ENCODE measurements around the gene PHACTR2.
A peak's percentile ranks its signal among the peaks of the same experiment; 100 is the strongest.
"Not testable (repeated sequence)": the region's sequence is repeated elsewhere in the genome, so short reads cannot be mapped to it uniquely, and the experiment has no call there.

Gene PHACTR2

DNA sequence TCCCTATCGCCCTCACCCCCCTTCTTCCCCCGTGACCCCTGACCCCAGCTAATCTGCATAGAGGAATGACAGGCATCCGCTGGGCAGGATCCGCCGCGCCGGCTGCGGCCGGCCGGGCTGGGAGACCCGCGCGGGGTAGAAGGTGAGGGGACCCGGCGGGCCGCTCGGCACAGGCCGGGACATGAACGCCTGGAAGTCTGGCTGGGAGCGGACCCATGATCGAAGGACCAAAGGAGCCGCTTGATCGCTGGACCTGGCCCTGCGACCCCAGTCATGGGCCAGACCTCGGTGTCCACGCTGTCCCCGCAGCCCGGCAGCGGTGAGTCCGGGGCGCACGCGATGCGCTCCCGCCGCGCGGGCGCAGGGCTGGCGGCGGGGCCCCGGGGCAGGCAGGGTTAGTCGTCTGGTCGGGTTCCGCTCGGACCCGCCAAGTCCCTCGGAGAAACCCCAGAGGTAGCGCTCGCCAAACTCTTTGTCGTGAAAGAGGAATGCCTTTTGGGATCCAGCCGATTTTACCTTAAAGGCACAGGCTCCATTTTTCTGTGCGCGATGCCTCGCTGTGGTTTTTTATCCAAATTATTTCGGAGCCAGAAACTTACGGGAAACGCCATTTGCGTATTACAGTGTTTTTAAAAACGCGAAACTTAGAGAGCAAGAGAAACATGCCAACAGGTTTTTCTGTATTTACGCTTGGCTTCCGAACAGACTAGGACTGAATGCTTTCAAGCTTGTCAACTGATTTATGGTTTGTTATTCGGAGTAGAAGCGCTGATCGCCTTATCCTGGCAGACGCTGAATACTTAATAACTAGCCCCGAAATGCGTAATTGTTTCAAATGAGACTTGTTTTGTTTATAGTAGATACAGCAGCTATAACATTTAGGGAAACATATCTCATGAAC lies at the start of gene PHACTR2:
TSS of gene PHACTR2 (plus strand) at position 75 of the 901 bp plus-strand sequence. CDS start at position 274, 199 bp downstream.
- Mint-ChIP-seq H3K36me3 (no peaks in the 10 kb centered on the region), H3K4me1 (peaks cover 12% of the 10 kb centered on the region)
- CTCF ChIA-PET, result interaction anchor here (0.9 kb wide), 1 partner anchor 11 kb away, joined by 4 read pairs; no protein-coding TSS in a partner anchor

DNA sequence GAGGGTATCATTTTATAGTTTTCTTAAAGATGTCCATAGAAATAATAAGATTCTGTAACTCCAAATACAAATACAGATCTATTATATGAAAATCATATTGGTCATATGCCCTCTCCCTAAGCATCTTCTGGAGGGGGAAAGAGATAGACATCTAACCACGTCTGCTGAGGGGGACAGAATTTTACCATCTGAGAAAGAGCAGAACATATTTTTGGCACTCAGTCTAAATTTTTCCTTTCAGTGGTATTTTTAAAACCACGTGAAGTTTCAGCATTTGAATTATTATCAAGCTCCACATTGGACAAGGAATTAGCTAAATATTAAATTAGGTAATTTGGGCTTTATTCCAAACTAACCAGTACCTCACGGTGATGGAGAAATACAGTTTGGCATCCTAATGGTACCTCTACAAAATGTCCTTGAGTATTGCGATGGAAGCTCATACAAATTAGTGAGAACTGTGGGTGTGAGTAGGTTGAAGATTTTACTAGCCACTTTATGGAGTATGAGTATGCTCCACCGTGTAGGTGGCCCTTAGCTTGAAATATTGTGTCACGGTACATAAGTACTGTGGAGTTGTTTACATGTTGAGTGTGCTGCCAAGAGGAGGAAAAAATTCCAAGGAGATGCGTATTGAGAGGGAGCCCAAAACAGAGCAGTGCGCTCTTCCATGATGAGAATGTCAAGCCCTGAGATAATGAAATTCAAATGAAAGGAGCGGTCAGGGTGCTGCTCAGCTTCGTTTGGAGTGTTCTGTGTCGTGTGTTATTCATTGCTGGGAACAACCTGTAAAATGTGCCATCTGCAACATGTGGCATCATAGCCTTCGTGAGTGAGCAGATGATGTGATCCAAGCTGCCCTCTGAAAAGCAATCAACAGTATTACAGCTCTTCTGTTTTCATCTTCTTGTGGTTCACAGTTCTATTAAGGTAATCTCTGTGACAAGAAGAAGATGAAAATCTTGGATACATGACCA lies 48.4 kb upstream of the PHACTR2 start:
- Mint-ChIP-seq H3K27ac (no peak overlapping the region), H3K4me1 (peaks cover 19% of the 10 kb centered on the region), H3K27me3 (no peaks in the 10 kb centered on the region), H3K4me3 (no peak overlapping the region), H3K36me3 (no peaks in the 10 kb centered on the region), H3K9me3 (no peaks in the 10 kb centered on the region)
- CTCF ChIA-PET, result interaction anchor here (0.7 kb wide), 1 partner anchor 54 kb away, joined by 3 read pairs; no protein-coding TSS in a partner anchor
- DNase-seq, result no peak

More for the DNA sequence above, at the start of gene PHACTR2:
- DNase-seq, result peak; percentile 56
- H3K27me3 Mint-ChIP-seq, result peaks cover 29% of the 10 kb centered on the region
- H3K4me3 Mint-ChIP-seq, result peak within 1 kb of the TSS; percentile 69
- peaks cover 4% of the 10 kb centered on the region for H3K9me3 Mint-ChIP-seq
- no peak within 1 kb of the TSS for H3K27ac Mint-ChIP-seq

DNA sequence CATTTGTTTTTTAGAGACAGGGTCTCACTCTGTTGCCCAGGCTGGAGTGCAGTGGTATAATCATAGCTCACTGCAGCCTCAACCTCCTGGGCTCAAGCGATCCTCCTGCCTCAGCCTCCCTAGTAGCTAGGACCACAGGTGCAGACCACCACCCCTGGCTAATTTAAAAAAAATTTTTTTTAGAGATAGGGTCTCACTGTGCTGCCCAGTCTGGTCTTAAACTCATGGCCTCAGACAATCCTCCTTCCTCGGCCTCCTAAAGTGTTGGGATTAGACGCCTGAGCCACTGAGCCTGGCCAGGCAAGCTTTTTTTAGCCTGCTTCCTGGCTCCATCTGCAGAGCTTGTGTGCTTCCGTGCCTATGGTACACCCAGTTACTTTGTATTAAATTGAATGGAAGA lies 46.6 kb upstream of the PHACTR2 start:
- CTCF ChIA-PET, result not testable (repeated sequence)

DNA sequence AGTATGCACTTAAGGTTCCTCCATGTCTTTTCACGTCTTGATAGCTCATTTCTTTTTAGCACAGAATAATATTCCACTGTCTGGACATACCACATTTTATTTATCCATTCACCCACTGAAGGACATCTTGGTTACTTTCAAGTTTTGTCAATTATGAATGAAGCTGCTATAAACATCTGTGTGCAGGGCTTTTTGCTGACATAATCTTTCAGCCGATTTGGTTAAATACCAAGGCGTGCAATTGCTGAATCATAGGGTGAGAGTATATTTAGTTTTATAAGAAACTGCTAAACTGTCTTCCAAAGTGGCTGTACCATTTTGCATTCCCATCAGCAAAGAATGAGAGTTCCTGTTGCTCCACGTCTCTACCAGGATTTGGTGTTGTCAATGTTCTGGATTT lies 44.9 kb upstream of the PHACTR2 start:
- Mint-ChIP-seq H3K4me1 (peaks cover 2% of the 10 kb centered on the region), H3K9me3 (no peaks in the 10 kb centered on the region)

More for the DNA sequence above, 46.6 kb upstream of the PHACTR2 start:
- H3K27ac Mint-ChIP-seq, H3K9me3 Mint-ChIP-seq, H3K27me3 Mint-ChIP-seq, H3K36me3 Mint-ChIP-seq, DNase-seq, H3K4me3 Mint-ChIP-seq, H3K4me1 Mint-ChIP-seq: not testable (repeated sequence)

DNA sequence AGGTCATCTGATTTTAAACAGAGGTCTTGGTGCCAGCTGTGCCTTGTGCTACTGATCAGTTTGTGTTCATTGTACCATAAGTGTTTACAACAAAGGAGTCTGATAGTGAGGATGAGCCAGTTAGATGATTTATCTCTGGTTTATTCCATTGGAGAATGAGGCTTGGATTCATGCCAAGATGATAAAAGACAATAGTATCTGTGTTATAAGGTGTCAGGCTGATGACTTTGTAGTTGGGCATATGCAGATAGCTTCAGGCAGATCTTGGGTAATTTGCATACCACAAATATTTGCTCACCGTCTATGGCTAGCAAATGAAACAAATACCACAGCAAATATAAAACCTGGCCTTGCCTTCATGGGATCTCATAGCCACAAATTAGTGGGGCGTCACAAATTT lies 43.3 kb upstream of the PHACTR2 start:
- DNase-seq, result no peak
- Mint-ChIP-seq H3K36me3 (no peaks in the 10 kb centered on the region), H3K4me1 (no peaks in the 10 kb centered on the region), H3K4me3 (no peak overlapping the region), H3K27me3 (no peaks in the 10 kb centered on the region), H3K27ac (no peak overlapping the region), H3K9me3 (no peaks in the 10 kb centered on the region)
- CTCF ChIA-PET, result no interaction called here

More for the DNA sequence above, 44.9 kb upstream of the PHACTR2 start:
- no peaks in the 10 kb centered on the region for H3K27me3 Mint-ChIP-seq
- no peak for DNase-seq
- CTCF ChIA-PET, result no interaction called here
- no peak overlapping the region for H3K4me3 Mint-ChIP-seq
- no peak overlapping the region for H3K27ac Mint-ChIP-seq
- no peaks in the 10 kb centered on the region for H3K36me3 Mint-ChIP-seq

DNA sequence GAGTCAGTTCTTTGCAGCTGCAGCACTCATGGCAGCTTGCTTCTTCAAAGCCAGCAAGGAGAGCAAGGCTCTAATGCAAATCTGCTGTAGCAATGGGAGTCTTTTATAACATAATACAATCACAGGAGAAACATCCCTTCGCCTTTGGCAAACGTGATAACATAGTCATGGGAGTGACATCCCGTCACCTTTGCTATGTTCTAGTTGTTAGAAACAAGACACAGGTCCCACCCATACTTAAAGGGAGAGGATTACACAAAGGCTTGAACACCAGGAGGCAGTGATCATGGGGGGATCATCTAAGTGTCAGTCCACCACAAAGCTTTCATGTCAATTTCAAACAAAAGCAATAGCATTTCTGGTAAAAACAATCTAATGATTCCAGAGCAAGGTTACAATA lies 40.1 kb upstream of the PHACTR2 start:
- Mint-ChIP-seq H3K4me3 (no peak overlapping the region), H3K27me3 (no peaks in the 10 kb centered on the region), H3K9me3 (no peaks in the 10 kb centered on the region), H3K36me3 (peaks cover 3% of the 10 kb centered on the region), H3K27ac (no peak overlapping the region), H3K4me1 (no peaks in the 10 kb centered on the region)
- DNase-seq, result no peak
- CTCF ChIA-PET, result interaction anchor here (1.0 kb wide), 1 partner anchor 12 kb away, joined by 3 read pairs; no protein-coding TSS in a partner anchor

DNA sequence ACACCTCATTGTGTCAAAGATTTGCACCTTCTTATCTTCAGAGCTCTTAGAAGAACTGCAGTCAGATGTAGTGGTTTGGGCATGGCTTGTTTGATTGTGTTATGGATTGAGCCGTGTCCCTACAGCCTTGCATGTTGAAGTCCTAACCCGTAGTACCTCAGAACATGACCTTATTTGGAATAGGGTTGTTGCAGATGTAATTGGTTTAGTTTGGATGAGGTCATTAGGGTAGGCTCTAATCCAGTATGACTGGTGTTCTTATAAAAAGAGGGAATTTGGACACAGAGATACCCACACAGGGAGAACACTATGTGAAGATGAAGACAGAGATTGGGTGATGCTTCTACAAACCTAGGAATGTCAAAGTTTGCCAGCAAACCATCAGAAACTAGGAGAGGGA lies 35.4 kb upstream of the PHACTR2 start:
- Mint-ChIP-seq H3K4me3 (no peak overlapping the region), H3K4me1 (no peaks in the 10 kb centered on the region), H3K27ac (no peak overlapping the region), H3K36me3 (peaks cover 3% of the 10 kb centered on the region), H3K27me3 (no peaks in the 10 kb centered on the region), H3K9me3 (no peaks in the 10 kb centered on the region)
- CTCF ChIA-PET, result no interaction called here
- no peak for DNase-seq

DNA sequence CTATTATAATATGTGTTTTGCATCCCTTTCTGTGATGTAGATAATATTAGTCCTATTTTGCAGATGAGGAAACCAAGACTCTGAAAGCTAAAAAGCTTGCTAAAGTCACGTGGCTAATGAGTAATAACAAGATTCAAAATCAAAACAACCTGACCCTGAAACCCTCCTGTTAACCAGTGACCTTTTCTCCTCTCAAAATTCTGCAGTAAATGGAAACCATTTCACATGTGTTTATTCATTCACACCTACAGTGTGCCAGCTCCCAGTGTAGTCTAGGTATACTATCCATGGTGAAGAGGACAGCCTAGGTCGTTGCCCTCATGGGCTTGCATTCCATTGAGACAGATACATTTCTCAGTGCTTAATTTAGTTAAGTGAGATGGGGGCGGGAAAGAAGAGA lies 30.6 kb upstream of the PHACTR2 start:
- Mint-ChIP-seq H3K4me3 (no peak overlapping the region), H3K36me3 (peaks cover 3% of the 10 kb centered on the region)
- DNase-seq, result no peak

DNA sequence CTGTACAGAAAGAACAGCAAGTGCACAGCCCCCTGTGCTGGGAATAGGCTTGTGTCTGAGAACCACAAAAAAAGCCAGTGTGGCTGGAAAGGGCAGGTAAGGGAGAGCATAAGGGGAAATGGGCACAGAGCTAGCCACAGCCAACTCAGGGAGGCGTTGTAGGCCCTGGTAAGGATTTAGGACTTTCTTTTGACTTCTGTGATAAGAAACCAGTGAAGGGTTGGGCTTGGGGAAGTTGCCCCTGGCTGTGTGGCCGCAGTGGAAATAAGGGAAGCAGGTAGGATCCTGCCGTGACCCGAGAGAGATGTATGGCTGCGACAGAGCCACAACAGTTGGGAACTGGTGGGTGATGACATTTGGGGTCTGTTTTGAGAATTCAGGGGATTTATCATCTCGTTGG lies 30.0 kb upstream of the PHACTR2 start:
- no peak overlapping the region for H3K27ac Mint-ChIP-seq
- no peaks in the 10 kb centered on the region for H3K4me1 Mint-ChIP-seq
- no peak for DNase-seq
- no peaks in the 10 kb centered on the region for H3K27me3 Mint-ChIP-seq
- H3K4me3 Mint-ChIP-seq, result no peak overlapping the region
- CTCF ChIA-PET, result no interaction called here
- peaks cover 7% of the 10 kb centered on the region for H3K9me3 Mint-ChIP-seq
- peaks cover 3% of the 10 kb centered on the region for H3K36me3 Mint-ChIP-seq

More for the DNA sequence above, 30.6 kb upstream of the PHACTR2 start:
- Mint-ChIP-seq H3K27ac (no peak overlapping the region), H3K9me3 (peaks cover 7% of the 10 kb centered on the region), H3K27me3 (no peaks in the 10 kb centered on the region), H3K4me1 (no peaks in the 10 kb centered on the region)
- CTCF ChIA-PET, result no interaction called here

DNA sequence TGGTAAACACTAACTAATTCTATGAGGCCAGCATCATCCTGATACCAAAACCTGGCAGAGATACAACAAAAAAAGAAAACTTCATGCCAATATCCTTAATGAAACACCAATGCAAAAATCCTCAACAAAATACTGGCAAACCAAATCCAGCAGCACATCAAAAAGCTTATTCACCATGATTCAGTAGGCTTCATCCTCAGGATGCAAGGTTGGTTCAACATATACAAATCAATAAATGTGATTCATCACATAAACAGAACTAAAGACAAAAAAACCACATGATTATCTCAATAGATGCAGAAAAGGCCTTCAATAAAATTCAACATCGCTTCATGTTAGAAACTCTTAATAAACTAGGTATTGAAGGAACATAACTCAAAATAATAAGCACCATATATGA lies 28.4 kb upstream of the PHACTR2 start:
- DNase-seq, H3K9me3 Mint-ChIP-seq, H3K27ac Mint-ChIP-seq, H3K36me3 Mint-ChIP-seq, H3K4me1 Mint-ChIP-seq, H3K4me3 Mint-ChIP-seq, H3K27me3 Mint-ChIP-seq, CTCF ChIA-PET: not testable (repeated sequence)

DNA sequence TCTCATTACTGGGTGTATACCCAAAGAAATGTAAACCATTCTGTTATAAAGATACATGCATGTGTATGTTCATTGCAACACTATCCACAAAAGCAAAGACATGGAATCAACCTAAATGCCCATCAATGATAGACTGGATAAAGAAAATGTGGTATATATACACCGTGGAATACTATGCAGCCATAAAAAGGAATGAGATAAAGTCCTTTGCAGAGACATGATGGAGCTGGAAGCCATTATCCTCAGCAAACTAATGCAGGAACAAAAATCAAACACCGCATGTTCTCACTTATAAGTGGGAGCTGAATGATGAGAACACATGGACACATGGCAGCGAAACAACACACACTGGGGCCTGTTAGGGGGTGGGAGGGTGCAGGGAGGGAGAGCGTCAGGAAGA lies 26.4 kb upstream of the PHACTR2 start:
- H3K36me3 Mint-ChIP-seq, CTCF ChIA-PET, DNase-seq, H3K27ac Mint-ChIP-seq, H3K4me3 Mint-ChIP-seq, H3K9me3 Mint-ChIP-seq, H3K27me3 Mint-ChIP-seq, H3K4me1 Mint-ChIP-seq: not testable (repeated sequence)

DNA sequence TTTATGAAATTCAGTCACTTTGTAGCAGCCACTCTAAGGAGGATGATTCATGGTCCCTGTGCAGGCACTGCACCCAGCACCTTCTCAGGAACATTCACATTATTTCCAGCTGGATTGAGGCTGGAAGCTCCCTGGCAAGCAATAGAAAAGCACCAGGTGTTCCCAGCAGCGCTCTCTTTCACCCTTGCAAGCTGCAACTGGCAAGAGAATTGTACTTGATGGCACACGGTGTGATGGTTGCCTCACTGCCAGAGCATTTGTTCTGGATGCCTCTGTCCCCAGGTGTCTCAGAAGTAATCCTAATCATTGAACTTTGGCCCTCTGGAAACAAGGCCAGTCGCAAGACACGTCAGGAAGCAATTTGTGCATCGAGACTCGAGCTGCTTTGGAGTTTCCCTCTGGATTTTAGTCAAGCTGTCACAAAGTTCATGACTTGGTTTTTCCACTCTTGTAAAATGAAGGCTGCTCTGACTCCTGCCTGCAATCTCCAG lies 24.9 kb upstream of the PHACTR2 start:
- CTCF ChIA-PET, result interaction anchor here (0.7 kb wide), 1 partner anchor 226 kb away, joined by 3 read pairs; no protein-coding TSS in a partner anchor
- H3K4me3 Mint-ChIP-seq, result no peak overlapping the region
- peaks cover 3% of the 10 kb centered on the region for H3K36me3 Mint-ChIP-seq
- H3K9me3 Mint-ChIP-seq, result peaks cover 7% of the 10 kb centered on the region
- no peak overlapping the region for H3K27ac Mint-ChIP-seq
- H3K4me1 Mint-ChIP-seq, result no peaks in the 10 kb centered on the region
- no peaks in the 10 kb centered on the region for H3K27me3 Mint-ChIP-seq
- no peak for DNase-seq

DNA sequence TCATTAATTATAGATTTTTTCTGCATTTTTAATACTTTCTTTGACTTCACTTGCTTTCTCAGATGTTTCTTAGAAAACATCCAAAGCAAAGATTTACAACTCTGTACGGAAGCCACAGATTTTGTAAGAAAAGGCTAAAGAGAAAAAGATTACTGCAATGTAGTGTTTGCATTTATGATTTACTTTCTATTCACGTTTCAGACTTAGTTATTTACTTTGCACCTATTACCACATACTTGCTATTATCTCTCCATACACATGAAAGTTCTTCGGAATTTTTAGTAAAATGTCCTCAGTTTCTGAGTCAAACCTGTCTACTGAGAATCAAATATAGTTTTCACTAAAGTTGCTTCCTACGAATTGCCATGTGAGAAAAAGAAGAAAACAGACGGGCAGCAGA lies 22.2 kb upstream of the PHACTR2 start:
- Mint-ChIP-seq H3K4me1 (no peaks in the 10 kb centered on the region), H3K9me3 (peaks cover 12% of the 10 kb centered on the region), H3K27ac (no peak overlapping the region), H3K27me3 (no peaks in the 10 kb centered on the region), H3K4me3 (no peak overlapping the region), H3K36me3 (peaks cover 7% of the 10 kb centered on the region)
- CTCF ChIA-PET, result no interaction called here
- DNase-seq, result no peak

DNA sequence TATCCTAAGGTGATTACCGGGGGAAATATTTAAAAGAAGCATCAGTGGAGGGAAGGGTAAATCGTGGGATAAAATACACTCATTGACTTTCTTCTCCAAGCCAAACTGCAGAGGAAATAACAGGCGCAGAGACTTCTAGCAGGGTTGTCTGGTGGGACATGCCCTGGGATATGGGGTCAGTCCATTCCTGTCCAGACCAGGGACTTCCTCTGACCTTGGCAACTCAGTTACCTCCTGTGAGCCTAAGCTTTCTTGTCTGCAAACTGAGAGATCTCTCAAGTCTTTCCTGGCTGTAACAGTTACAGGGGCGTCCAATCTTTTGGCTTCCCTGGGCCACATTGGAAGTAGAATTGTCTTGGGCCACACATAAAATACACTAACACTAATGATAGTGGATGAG lies 21.7 kb upstream of the PHACTR2 start:
- H3K4me1 Mint-ChIP-seq, result no peaks in the 10 kb centered on the region

More for the DNA sequence above, 21.7 kb upstream of the PHACTR2 start:
- Mint-ChIP-seq H3K27me3 (no peaks in the 10 kb centered on the region), H3K36me3 (peaks cover 7% of the 10 kb centered on the region), H3K27ac (no peak overlapping the region), H3K4me3 (no peak overlapping the region), H3K9me3 (peaks cover 13% of the 10 kb centered on the region)
- CTCF ChIA-PET, result no interaction called here
- no peak for DNase-seq
